ENCODE data around the gene RFTN1. TPM values are rescaled to one million over a fixed set of nuclear protein-coding genes. Genes with fewer than 3 reads are reported as not detected.

The RFTN1 gene
- total and polyA plus RNA-seq, 2 donors (not counting 1 experiment from before 2014, with no cell fraction given), result 35.1 to 35.5 TPM

DNA sequence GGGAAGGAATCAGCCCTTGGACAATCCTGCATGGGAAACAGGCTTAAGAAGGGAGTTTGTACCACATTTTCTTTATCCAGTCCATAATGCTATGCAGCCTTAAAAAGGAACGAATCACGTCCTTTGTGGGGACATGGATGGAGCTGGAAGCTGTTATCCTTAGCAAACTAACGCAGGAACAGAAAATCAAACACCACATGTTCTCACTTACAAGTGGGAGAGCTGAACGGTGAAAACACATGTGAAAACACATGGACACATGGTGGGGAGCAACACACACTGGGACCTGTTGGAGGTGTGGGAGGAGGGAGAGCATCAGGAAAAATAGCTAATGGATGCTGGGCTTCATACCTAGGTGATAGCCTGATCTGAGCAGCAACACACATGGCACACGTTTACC is 178.2 kb downstream of the RFTN1 start:
- no peak for TF ChIP-seq EZH2 (IDR thresholded peaks at IDR 0.05; ENCODE audit: low read length, missing control alignments)
- TF ChIP-seq, protein P1, sequence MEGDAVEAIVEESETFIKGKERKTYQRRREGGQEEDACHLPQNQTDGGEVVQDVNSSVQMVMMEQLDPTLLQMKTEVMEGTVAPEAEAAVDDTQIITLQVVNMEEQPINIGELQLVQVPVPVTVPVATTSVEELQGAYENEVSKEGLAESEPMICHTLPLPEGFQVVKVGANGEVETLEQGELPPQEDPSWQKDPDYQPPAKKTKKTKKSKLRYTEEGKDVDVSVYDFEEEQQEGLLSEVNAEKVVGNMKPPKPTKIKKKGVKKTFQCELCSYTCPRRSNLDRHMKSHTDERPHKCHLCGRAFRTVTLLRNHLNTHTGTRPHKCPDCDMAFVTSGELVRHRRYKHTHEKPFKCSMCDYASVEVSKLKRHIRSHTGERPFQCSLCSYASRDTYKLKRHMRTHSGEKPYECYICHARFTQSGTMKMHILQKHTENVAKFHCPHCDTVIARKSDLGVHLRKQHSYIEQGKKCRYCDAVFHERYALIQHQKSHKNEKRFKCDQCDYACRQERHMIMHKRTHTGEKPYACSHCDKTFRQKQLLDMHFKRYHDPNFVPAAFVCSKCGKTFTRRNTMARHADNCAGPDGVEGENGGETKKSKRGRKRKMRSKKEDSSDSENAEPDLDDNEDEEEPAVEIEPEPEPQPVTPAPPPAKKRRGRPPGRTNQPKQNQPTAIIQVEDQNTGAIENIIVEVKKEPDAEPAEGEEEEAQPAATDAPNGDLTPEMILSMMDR (conservative IDR thresholded peaks at IDR 0.05 in 1 of 2, IDR thresholded peaks at IDR 0.05 in 1 of 2; ENCODE audit: low read depth in 1 of 2, low read length in 2 of 2), result no peak
- H3K4me1 ChIP-seq (ENCODE audit: control insufficient read depth, extremely low read depth, insufficient read depth, low read length), result peaks cover 9% of the 10 kb centered on the region
- no peaks in the 10 kb centered on the region for H3K27me3 ChIP-seq (ENCODE audit: control insufficient read depth, insufficient read depth, low read length)
- H3K27ac ChIP-seq (ENCODE audit: insufficient read depth, low read length), result no peak overlapping the region
- no peak overlapping the region for H3K4me3 ChIP-seq (replicated peaks in 1 of 4; ENCODE audit: control extremely low read depth in 1 of 4, insufficient read depth in 1 of 4, low read depth in 3 of 4, low read length in 4 of 4)
- no peak overlapping the region for H3K4me2 ChIP-seq (ENCODE audit: extremely low read depth, insufficient read depth, low read length)
- no peak overlapping the region for H2AFZ ChIP-seq (ENCODE audit: low read length)
- H4K20me1 ChIP-seq (ENCODE audit: control insufficient read depth, extremely low read depth, insufficient read depth, low read length), result no peaks in the 10 kb centered on the region
- no peak overlapping the region for H3K9ac ChIP-seq (ENCODE audit: insufficient read depth, low read length)
- H3K9me3 ChIP-seq (ENCODE audit: control insufficient read depth, insufficient read depth, low read depth, low read length), result no peaks in the 10 kb centered on the region
- no peaks in the 10 kb centered on the region for H3K79me2 ChIP-seq (ENCODE audit: control insufficient read depth, insufficient read depth, low read length)
- DNase-seq (ENCODE audit: low read depth in 2 of 2), result no peak
- H3K36me3 ChIP-seq (ENCODE audit: control insufficient read depth, insufficient read depth, low read length), result no peaks in the 10 kb centered on the region

DNA sequence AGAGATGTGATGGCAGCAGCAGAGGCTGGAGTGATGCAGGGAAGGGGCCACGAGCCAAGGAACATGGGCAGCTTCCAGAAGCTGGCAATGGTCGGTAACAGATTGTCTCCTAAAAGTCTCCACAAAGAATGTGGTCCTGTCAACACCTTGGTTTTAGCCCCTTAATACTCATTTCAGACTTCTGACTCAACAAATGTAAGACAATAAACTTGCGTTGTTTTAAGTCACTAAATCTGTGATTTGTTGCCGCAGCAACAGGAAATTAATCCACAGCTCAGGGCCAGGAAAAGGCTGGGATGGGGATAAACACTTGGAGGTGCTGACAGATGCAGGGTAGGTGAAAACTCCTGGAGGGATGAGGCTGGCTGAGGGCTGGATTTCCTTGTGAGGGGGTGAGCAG is 178.6 kb downstream of the RFTN1 start:
- Histone ChIP-seq H4K20me1 (ENCODE audit: control insufficient read depth, extremely low read depth, insufficient read depth, low read length) (no peaks in the 10 kb centered on the region), H3K27me3 (ENCODE audit: control insufficient read depth, insufficient read depth, low read length) (no peaks in the 10 kb centered on the region), H3K36me3 (ENCODE audit: control insufficient read depth, insufficient read depth, low read length) (no peaks in the 10 kb centered on the region), H3K9ac (ENCODE audit: insufficient read depth, low read length) (no peak overlapping the region), H3K27ac (ENCODE audit: insufficient read depth, low read length) (no peak overlapping the region), H3K9me3 (ENCODE audit: control insufficient read depth, insufficient read depth, low read depth, low read length) (no peaks in the 10 kb centered on the region), H3K79me2 (ENCODE audit: control insufficient read depth, insufficient read depth, low read length) (no peaks in the 10 kb centered on the region), H2AFZ (ENCODE audit: low read length) (no peak overlapping the region), H3K4me2 (ENCODE audit: extremely low read depth, insufficient read depth, low read length) (no peak overlapping the region), H3K4me3 (replicated peaks in 1 of 4; ENCODE audit: control extremely low read depth in 1 of 4, insufficient read depth in 1 of 4, low read depth in 3 of 4, low read length in 4 of 4) (no peak overlapping the region), H3K4me1 (ENCODE audit: control insufficient read depth, extremely low read depth, insufficient read depth, low read length) (peaks cover 9% of the 10 kb centered on the region)
- peak in 1 of 2 donors; percentile 32 for DNase-seq (ENCODE audit: low read depth in 2 of 2)
- TF ChIP-seq EZH2 (IDR thresholded peaks at IDR 0.05; ENCODE audit: low read length, missing control alignments), result no peak
- TF ChIP-seq, protein P1 (conservative IDR thresholded peaks at IDR 0.05 in 1 of 2, IDR thresholded peaks at IDR 0.05 in 1 of 2; ENCODE audit: low read depth in 1 of 2, low read length in 2 of 2), result no peak

DNA sequence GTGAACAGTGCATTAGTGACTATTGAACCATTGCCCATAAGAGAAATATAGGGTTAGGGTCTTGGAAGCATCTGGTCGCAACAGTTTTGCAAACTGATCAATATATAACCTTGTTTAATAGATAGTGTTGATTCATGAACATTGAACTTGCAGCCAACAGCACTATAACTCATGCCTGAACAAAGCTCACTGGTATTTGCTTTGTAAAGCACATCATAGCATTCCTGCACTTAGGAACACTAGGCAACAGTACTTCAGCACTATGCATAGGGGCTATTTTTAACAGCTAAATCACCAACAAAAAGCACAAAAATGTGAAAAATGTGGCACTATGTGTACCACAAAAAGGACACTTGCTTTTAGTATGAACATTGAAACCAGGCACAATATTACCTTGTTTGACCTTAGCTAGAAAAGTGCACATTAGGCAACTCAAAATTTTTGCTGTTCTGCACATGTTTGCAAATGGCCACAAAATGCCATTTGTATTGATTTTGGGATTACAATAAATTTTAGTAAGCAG is 180.5 kb downstream of the RFTN1 start:
- no peaks in the 10 kb centered on the region for H3K36me3 ChIP-seq (ENCODE audit: control insufficient read depth, insufficient read depth, low read length)
- H3K4me1 ChIP-seq (ENCODE audit: control insufficient read depth, extremely low read depth, insufficient read depth, low read length), result peaks cover 1% of the 10 kb centered on the region
- H3K27me3 ChIP-seq (ENCODE audit: control insufficient read depth, insufficient read depth, low read length), result no peaks in the 10 kb centered on the region
- no peak for TF ChIP-seq EZH2 (IDR thresholded peaks at IDR 0.05; ENCODE audit: low read length, missing control alignments)
- H3K4me2 ChIP-seq (ENCODE audit: extremely low read depth, insufficient read depth, low read length), result no peak overlapping the region
- DNase-seq (ENCODE audit: low read depth in 2 of 2), result peak in 1 of 2 donors; percentile 84
- no peak overlapping the region for H3K4me3 ChIP-seq (replicated peaks in 1 of 4; ENCODE audit: control extremely low read depth in 1 of 4, insufficient read depth in 1 of 4, low read depth in 3 of 4, low read length in 4 of 4)
- no peak overlapping the region for H2AFZ ChIP-seq (ENCODE audit: low read length)
- no peaks in the 10 kb centered on the region for H3K9me3 ChIP-seq (ENCODE audit: control insufficient read depth, insufficient read depth, low read depth, low read length)
- H3K27ac ChIP-seq (ENCODE audit: insufficient read depth, low read length), result no peak overlapping the region
- no peaks in the 10 kb centered on the region for H3K79me2 ChIP-seq (ENCODE audit: control insufficient read depth, insufficient read depth, low read length)
- no peaks in the 10 kb centered on the region for H4K20me1 ChIP-seq (ENCODE audit: control insufficient read depth, extremely low read depth, insufficient read depth, low read length)
- H3K9ac ChIP-seq (ENCODE audit: insufficient read depth, low read length), result no peak overlapping the region
